ENCODE data around the gene UPK2. TPM values are rescaled to one million over a fixed set of nuclear protein-coding genes. Genes with fewer than 3 reads are reported as not detected.

Gene UPK2
- total RNA-seq, 1 experiment from 2014 or later: 3.5 TPM

DNA sequence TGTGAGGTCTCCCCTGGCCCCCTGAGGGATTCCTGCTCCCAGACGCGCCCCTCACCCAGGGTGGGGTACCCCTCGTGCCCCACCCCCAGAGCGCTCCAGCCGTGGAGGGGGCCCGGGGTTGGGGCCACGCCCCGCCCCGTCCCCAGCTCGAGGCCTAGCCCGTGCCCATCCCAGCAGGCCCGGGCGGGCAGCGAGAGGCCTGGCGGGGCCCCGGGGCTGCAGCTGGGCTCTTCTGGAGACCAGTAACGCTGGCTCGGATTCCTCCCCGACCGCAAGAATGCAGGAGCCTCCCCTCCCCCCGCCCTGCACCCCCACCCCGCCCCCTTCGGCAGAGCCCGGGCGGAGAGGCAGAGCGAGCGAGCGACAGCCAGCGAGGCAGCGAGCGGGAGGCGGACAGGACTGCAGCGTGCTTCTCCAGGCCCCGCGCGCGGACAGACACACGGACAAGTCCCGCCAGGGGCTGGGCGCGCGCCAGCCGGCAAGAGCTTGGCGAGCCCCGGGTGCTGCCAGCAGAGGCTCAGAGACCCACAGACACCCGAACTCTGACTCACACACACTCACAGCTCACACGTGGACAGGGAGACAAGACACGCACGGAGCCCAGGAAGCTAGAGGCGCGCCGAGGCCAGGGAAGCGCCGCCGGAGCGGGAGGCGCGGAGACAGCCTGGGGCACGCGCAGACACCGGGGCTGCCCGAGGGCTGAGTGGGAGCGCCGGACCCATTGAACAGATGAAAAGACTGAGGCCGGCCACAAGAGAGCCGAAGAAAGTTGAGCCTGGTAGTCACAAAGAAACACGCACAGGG lies 45.6 kb upstream of the UPK2 start:
- TF ChIP-seq CTCF (IDR thresholded peaks at IDR 0.05; ENCODE audit: insufficient read depth in 1 of 2, low read depth in 1 of 2, low read length in 1 of 2, severe bottlenecking in 1 of 2, unreplicated experiment in 1 of 2): peak in 1 of 2 experiments; percentile 1
- H3K4me1 ChIP-seq: peaks cover 75% of the 10 kb centered on the region
- Mint-ChIP-seq H3K4me3 (ENCODE audit: unreplicated experiment) (peak overlapping the region; percentile 76), H3K4me1 (ENCODE audit: low read depth, unreplicated experiment) (peaks cover 57% of the 10 kb centered on the region), H3K27me3 (ENCODE audit: insufficient read depth, unreplicated experiment) (no peaks in the 10 kb centered on the region), H3K36me3 (ENCODE audit: insufficient read depth, unreplicated experiment) (peaks cover 85% of the 10 kb centered on the region), H3K9me3 (ENCODE audit: unreplicated experiment) (no peaks in the 10 kb centered on the region), H3K27ac (ENCODE audit: unreplicated experiment) (peak overlapping the region; percentile 96)
- H3K4me3 ChIP-seq (ENCODE audit: low read depth, low read length): peak overlapping the region; percentile 66
- ChIA-PET CTCF (interaction anchor here (0.7 to 7.2 kb wide), 6 partner anchors 19 to 221 kb away, joined by 3 to 170 read pairs (median 4); partner anchors contain the start of gene DDX6), POLR2A (interaction anchor here (0.5 to 7.0 kb wide), 18 partner anchors 15 to 1981 kb away, joined by 3 to 171 read pairs (median 4); partner anchors contain the start of genes BCL9L, CENATAC, DDX6 and HMBS)
- H3K27me3 ChIP-seq (replicated peaks; ENCODE audit: control insufficient read depth, insufficient read depth, low read length): no peaks in the 10 kb centered on the region
- H3K36me3 ChIP-seq (ENCODE audit: control insufficient read depth, insufficient read depth, low read length): peaks cover 15% of the 10 kb centered on the region
- DNase-seq: peak; percentile 92 to 95
- H3K9me3 ChIP-seq: no peaks in the 10 kb centered on the region
- no TSS peak for BruUV-seq (replicated peaks)
- intact Hi-C loops (cut with micrococcal nuclease; ENCODE audit: unreplicated experiment): loop anchor here (2.0 to 5.0 kb wide), 2 partner anchors 184 to 288 kb away; a partner anchor contains a TSS

DNA sequence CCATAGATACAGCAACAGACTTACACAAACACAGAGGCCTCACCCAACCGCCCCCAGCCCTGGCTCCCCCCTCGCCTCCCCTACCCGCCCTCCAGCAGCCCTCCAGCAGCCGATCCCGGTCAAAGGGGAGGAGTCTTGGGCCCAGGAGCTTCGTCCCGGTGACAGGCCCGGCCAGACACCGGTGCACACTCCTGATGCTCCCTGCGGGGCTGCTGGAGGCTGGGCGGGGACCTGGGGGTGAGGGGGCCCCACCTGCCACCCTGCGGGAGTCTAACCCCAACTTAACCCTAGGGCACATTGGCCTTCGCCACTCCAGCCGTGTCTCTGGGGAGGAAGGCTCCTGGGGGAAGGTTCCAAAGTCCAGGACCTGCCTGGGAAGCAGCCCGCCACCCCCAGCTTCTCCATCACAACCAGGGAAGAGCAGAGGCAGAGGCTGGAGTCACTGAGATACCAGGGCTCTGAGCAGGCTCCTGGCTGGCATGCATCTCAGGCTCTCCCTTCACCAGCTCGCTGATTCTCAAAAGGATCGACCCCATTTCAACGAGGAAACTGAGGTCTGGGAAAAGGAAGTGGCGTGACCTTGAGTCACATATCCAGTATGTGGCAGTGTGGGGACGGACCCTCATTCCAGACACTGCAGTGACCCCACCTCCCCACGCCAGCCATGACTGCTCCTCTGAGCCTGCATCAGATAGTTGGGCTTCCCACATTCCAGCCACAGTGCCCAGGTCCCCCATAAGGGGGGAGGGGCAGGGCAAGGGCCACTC lies 44.8 kb upstream of the UPK2 start:
- Histone ChIP-seq H3K36me3 (ENCODE audit: control insufficient read depth, insufficient read depth, low read length) (peaks cover 13% of the 10 kb centered on the region), H3K27me3 (replicated peaks; ENCODE audit: control insufficient read depth, insufficient read depth, low read length) (no peaks in the 10 kb centered on the region), H3K4me3 (ENCODE audit: low read depth, low read length) (peak overlapping the region; percentile 66), H3K4me1 (peaks cover 83% of the 10 kb centered on the region), H3K9me3 (no peaks in the 10 kb centered on the region)
- Mint-ChIP-seq H3K27me3 (ENCODE audit: insufficient read depth, unreplicated experiment) (no peaks in the 10 kb centered on the region), H3K27ac (ENCODE audit: unreplicated experiment) (peak overlapping the region; percentile 96), H3K36me3 (ENCODE audit: insufficient read depth, unreplicated experiment) (peaks cover 83% of the 10 kb centered on the region), H3K4me1 (ENCODE audit: low read depth, unreplicated experiment) (peaks cover 61% of the 10 kb centered on the region), H3K9me3 (ENCODE audit: unreplicated experiment) (no peaks in the 10 kb centered on the region), H3K4me3 (ENCODE audit: unreplicated experiment) (peak overlapping the region; percentile 76)
- CTCF ChIA-PET: interaction anchor here (0.7 to 7.2 kb wide), 10 partner anchors 16 to 1392 kb away, joined by 3 to 170 read pairs (median 3); partner anchors contain the start of genes DDX6 and HMBS
- intact Hi-C loops (cut with micrococcal nuclease; ENCODE audit: unreplicated experiment): loop anchor here (2.0 to 5.0 kb wide), 2 partner anchors 184 to 289 kb away; a partner anchor contains a TSS
- BruUV-seq (replicated peaks): TSS peak; percentile 54
- no peak for TF ChIP-seq CTCF (IDR thresholded peaks at IDR 0.05; ENCODE audit: insufficient read depth in 1 of 2, low read depth in 1 of 2, low read length in 1 of 2, severe bottlenecking in 1 of 2, unreplicated experiment in 1 of 2)
- POLR2A ChIA-PET: interaction anchor here (0.6 to 7.0 kb wide), 18 partner anchors 15 to 1980 kb away, joined by 3 to 171 read pairs (median 5); partner anchors contain the start of genes BCL9L, CENATAC, DDX6 and HMBS
- DNase-seq: peak; percentile 94 to 98
